Fibroblast of pulmonary artery (primary cell): ENCODE data around the gene CD79A.
A peak's percentile ranks its signal among the peaks of the same experiment; 100 is the strongest.

Experiments
- DNase-seq: peaks from one replicate; pipeline ENCODE4 v3.0.0-alpha.2; 2010; ENCODE audit warnings: low read depth
- H3K4me3 ChIP-seq: replicated peaks from 2 replicates; pipeline ENCODE4 v1.5.1; 2011; ENCODE audit warnings: low read depth, mild to moderate bottlenecking, control low read depth, low read length, moderate library complexity
- CTCF ChIP-seq: IDR thresholded peaks from 2 replicates; pipeline ENCODE4 v1.5.1; 2011; ENCODE audit warnings: mild to moderate bottlenecking, control low read depth, low read length, inconsistent platforms; ENCODE audit errors: missing control alignments

CD79A gene

GRCh38 chr19:41925208-41926003, 48.3 kb downstream of the CD79A start:
- no peak for TF ChIP-seq CTCF
- no peak overlapping the region for H3K4me3 ChIP-seq
- no peak for DNase-seq

GRCh38 chr19:41926028-41926762, 49.1 kb downstream of the CD79A start:
- H3K4me3 ChIP-seq, result no peak overlapping the region
- no peak for DNase-seq
- no peak for TF ChIP-seq CTCF

- no peak overlapping the region for H3K4me3 ChIP-seq
- TF ChIP-seq CTCF, result no peak
- no peak for DNase-seq
Observed at GRCh38 chr19:41926763-41927496, 49.9 kb downstream of the CD79A start.

DNA sequence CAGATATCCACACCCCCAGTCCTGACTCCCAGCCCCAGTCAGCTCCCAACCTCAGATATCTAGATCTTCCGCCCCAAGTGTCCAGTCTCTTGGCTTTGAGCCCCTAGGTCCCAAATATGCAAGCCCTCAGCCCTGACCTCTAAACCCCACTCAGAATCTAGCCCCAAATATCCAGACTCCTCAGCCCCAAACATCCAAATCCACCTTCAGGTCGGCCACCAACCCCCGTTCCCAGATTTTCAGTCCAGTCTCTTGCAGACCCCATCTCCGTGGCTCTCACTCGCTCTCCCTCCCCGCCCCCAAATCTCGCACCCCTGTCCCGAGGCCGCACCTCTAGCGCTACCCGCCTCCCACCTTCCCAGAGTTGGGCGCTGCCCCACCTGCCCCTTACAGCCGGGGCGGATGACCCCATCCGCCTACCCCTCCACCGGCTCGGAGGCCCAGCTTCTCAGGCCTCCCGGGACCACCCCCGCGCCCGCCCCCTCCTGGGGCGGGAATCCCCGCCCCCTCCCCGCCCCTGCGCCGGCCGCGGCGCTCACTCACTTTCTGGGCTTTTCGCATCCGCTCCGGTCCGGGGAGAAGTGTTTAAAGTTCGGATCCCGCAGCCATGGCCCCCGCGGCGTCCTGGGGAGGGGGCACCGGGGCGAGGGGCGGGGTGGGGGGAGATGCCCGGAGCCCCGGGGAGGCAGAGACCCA, 50.6 kb downstream of the CD79A start:
- no peak for TF ChIP-seq CTCF
- H3K4me3 ChIP-seq, result peak overlapping the region; percentile 45
- DNase-seq, result no peak

GRCh38 chr19:41928221-41928683, 51.2 kb downstream of the CD79A start, which contains the start of gene ERFL:
Gene ERFL (minus strand): TSS chr19:41928449. CDS start chr19:41912919, 15,530 bp downstream.
- peak within 1 kb of the TSS; percentile 45 for H3K4me3 ChIP-seq
- DNase-seq, result no peak
- no peak for TF ChIP-seq CTCF

DNA sequence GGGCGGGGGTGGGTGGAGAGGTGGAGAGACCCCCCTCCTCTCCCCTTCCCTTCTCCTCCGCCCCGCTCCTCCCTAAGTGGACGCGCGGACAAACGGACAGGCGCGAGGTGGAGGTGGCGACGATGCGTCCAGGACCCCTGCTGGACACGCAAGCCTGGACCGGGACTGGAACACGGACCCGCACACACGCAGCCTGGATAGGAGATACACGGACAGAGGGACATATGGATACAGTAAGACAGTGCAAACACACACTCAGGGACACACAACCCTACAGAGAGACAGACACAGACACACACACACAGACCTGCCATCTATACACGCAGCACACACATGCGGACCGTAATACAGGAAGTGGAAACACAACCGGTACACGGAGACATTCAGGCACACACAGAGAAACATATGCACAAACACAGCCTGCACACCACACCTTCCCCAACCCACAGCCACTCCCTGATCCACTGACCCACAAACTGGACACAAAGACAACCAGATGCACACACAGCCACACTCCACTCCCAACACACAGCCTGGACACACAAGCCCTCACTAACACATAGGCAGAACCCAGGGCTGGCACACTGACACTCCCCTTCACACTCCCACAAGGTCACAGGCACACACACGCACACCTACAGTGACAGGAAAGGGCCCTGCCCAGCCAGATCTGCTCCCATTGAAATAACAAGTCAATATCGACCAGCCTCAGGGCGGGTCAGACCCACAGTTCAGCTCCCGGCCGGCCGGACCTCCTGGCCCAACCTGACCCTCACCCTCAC, 51.9 kb downstream of the CD79A start:
- TF ChIP-seq CTCF, result no peak
- H3K4me3 ChIP-seq, result peak overlapping the region; percentile 28
- DNase-seq, result no peak
